Naive thymus-derived CD4-positive, alpha-beta T cell (primary cell): ENCODE data around the gene ELSPBP1. TPM values are rescaled to one million over a fixed set of nuclear protein-coding genes. Genes with fewer than 3 reads are reported as not detected.
"Not testable (repeated sequence)": the region's sequence is repeated elsewhere in the genome, so short reads cannot be mapped to it uniquely, and the experiment has no call there.

Source experiments
- ATAC-seq: fragments of 150-1000 bp; cut with Tn5 transposase; 2 replicates; pipeline ENCODE4 v1.10.0; 2021; ENCODE audit warnings: mild to moderate bottlenecking, moderate library complexity
- CTCF ChIA-PET: fragments of 350-600 bp; sonication (Branson Sonifier 250); formaldehyde crosslinking; loops from one replicate; lab custom pipeline; 2021; ENCODE audit warnings: antibody characterized with exemption; lab: Charles Lee
- POLR2A ChIA-PET: fragments of 350-600 bp; sonication (Branson Sonifier 250); formaldehyde crosslinking; loops from one replicate; lab custom pipeline; 2021; ENCODE audit warnings: antibody characterized with exemption, inconsistent platforms; lab: Charles Lee
- DNase-seq, 9 donors: peaks; one replicate each; pipeline versions ENCODE4 v3.0.0 to v3.0.0-alpha.2; 2020 to 2022; ENCODE audit warnings: mixed read lengths in 1 of 9
- H3K27ac ChIP-seq: one replicate; pipeline ENCODE4 v1.7.0; 2013; ENCODE audit warnings: mild to moderate bottlenecking, low read depth, low read length, moderate library complexity
- H3K27me3 ChIP-seq, 2 donors: one replicate each; pipeline ENCODE4 v1.7.0; 2013; ENCODE audit warnings: low read length in 2 of 2, mild to moderate bottlenecking in 2 of 2, moderate library complexity in 2 of 2; ENCODE audit not compliant: control insufficient read depth in 2 of 2, insufficient read depth in 2 of 2
- H3K36me3 ChIP-seq, 3 experiments: 1 replicate in 2 of 3; 2 replicates in 1 of 3; pipeline ENCODE4 v1.7.0; 2013; ENCODE audit warnings: low read length in 3 of 3, mild to moderate bottlenecking in 3 of 3, moderate library complexity in 1 of 3; ENCODE audit not compliant: insufficient read depth in 3 of 3, control insufficient read depth in 2 of 3
- H3K4me1 ChIP-seq, 2 donors: one replicate each; pipeline ENCODE4 v1.7.0; 2013; ENCODE audit warnings: low read length in 2 of 2, mild to moderate bottlenecking in 2 of 2, moderate library complexity in 1 of 2; ENCODE audit not compliant: control insufficient read depth in 2 of 2, insufficient read depth in 2 of 2
- H3K4me3 ChIP-seq: 2 replicates; pipeline ENCODE4 v1.7.0; 2013; ENCODE audit warnings: mild to moderate bottlenecking, low read length
- H3K9me3 ChIP-seq, 3 experiments: 1 replicate in 2 of 3; 2 replicates in 1 of 3; pipeline ENCODE4 v1.7.0; 2013; ENCODE audit warnings: low read length in 3 of 3; ENCODE audit not compliant: control insufficient read depth in 2 of 3
- H3K27ac Mint-ChIP-seq, 9 donors: one replicate each; pipeline ENCODE4 v1.8.0; 2020 to 2022; ENCODE audit warnings: mixed read lengths in 9 of 9, mild to moderate bottlenecking in 8 of 9, moderate library complexity in 5 of 9, inconsistent platforms in 2 of 9
- H3K27me3 Mint-ChIP-seq, 5 donors: one replicate each; pipeline ENCODE4 v1.8.0; 2021 to 2022; ENCODE audit warnings: mixed read lengths in 5 of 5, mild to moderate bottlenecking in 1 of 5
- H3K36me3 Mint-ChIP-seq, 5 donors: one replicate each; pipeline ENCODE4 v1.8.0; 2020 to 2022; ENCODE audit warnings: mixed read lengths in 5 of 5, mild to moderate bottlenecking in 3 of 5, inconsistent platforms in 1 of 5
- H3K4me1 Mint-ChIP-seq, 7 donors: one replicate each; pipeline ENCODE4 v1.8.0; 2020 to 2022; ENCODE audit warnings: mixed read lengths in 7 of 7, mild to moderate bottlenecking in 3 of 7, inconsistent platforms in 1 of 7
- H3K4me3 Mint-ChIP-seq, 10 donors: one replicate each; pipeline ENCODE4 v1.8.0; 2020 to 2022; ENCODE audit warnings: mild to moderate bottlenecking in 10 of 10, mixed read lengths in 10 of 10, moderate library complexity in 6 of 10, inconsistent platforms in 2 of 10
- H3K9me3 Mint-ChIP-seq, 11 donors: one replicate each; pipeline ENCODE4 v1.8.0; 2020 to 2022; ENCODE audit warnings: mixed read lengths in 11 of 11, mild to moderate bottlenecking in 4 of 11, inconsistent platforms in 1 of 11, moderate library complexity in 1 of 11
- intact Hi-C, 2 donors: fragments of 100-400 bp; cut with micrococcal nuclease; formaldehyde crosslinking; loops; one replicate each; pipeline ENCODE4 v1.15.1; 2023
- polyA plus RNA-seq, 2 donors: library from polyadenylated mRNA; unstranded; fragments of 300-500 nt; fragmentation: Illumina TruSeq; gene quantifications; one replicate each; pipeline ENCODE4 v1.2.3, GENCODE V29; 2021
- total RNA-seq, 6 experiments: library from RNA in 5 of 6; stranded (reverse) in 5 of 6; gene quantifications; 1 replicate in 5 of 6; 2 replicates in 1 of 6; pipeline ENCODE4 v1.2.3 and lab custom pipeline; 2021 to 2026

Gene ELSPBP1
- total and polyA plus RNA-seq, 7 experiments from 2014 or later, result not detected

DNA sequence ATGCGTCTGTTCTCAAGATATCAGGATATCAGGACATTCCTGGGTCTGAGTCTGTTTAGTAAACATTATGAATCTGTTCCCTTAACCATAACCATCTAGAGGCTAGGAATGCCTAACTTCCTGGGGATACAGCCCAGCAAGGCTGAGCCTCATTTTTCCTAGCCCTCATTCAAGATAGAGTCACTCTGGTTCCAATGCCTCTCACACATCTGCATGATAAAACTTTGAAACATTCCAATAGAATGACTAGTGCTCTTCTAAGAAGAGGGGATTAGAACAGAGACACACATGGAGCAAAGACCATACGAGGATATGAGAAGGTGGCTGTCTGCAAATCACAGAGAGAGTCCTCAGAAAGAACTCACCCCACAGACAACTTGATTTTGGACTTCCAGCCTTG is 70.1 kb downstream of the ELSPBP1 start:
- Histone ChIP-seq H3K4me1 (no peaks in the 10 kb centered on the region), H3K36me3 (no peaks in the 10 kb centered on the region), H3K4me3 (no peak overlapping the region), H3K27me3 (no peaks in the 10 kb centered on the region), H3K9me3 (no peaks in the 10 kb centered on the region), H3K27ac (no peak overlapping the region)
- Mint-ChIP-seq H3K27me3 (peaks cover 0 to 16% (median 10%) of the 10 kb centered on the region in 5 donors), H3K9me3 (no peaks in the 10 kb centered on the region), H3K4me1 (no peaks in the 10 kb centered on the region), H3K36me3 (peaks cover 0 to 3% (median 0%) of the 10 kb centered on the region in 5 donors), H3K27ac (no peak overlapping the region), H3K4me3 (no peak overlapping the region)
- CTCF ChIA-PET, result no interaction called here
- ATAC-seq (no peak), DNase-seq (no peak)
- POLR2A ChIA-PET, result no interaction called here
- intact Hi-C loops, result no loop called here

DNA sequence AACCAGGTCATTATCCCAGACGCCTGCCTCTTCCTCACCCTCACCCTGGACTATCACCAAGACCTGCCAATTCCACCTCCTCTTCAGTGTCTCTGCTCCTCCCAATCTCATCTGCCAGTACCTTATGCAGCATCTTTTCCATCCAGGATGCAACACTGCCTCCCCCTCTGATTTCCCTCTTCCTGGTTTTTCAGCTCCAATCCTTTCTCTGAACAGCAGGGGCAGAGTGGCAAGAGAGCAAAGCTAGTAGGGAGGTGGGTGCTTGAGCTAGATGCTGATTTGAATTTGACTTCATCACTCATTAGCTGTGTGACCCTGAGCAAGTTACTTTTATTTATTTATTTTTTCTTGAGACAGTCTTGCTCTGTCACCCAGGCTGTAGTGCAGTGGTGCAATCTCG is 75.0 kb downstream of the ELSPBP1 start:
- no peak overlapping the region for H3K4me3 Mint-ChIP-seq
- POLR2A ChIA-PET, result no interaction called here
- H3K9me3 Mint-ChIP-seq, result peaks cover 0 to 4% (median 0%) of the 10 kb centered on the region in 11 donors
- intact Hi-C loops, result no loop called here
- H3K36me3 Mint-ChIP-seq, result peaks cover 0 to 10% (median 0%) of the 10 kb centered on the region in 5 donors
- CTCF ChIA-PET, result no interaction called here
- no peaks in the 10 kb centered on the region for H3K27me3 ChIP-seq
- no peaks in the 10 kb centered on the region for H3K36me3 ChIP-seq
- no peak overlapping the region for H3K27ac ChIP-seq
- no peaks in the 10 kb centered on the region for H3K9me3 ChIP-seq
- H3K4me1 Mint-ChIP-seq, result no peaks in the 10 kb centered on the region
- H3K27ac Mint-ChIP-seq, result no peak overlapping the region
- peaks cover 0 to 5% (median 0%) of the 10 kb centered on the region in 5 donors for H3K27me3 Mint-ChIP-seq
- ATAC-seq, result no peak
- H3K4me3 ChIP-seq, result no peak overlapping the region
- no peaks in the 10 kb centered on the region for H3K4me1 ChIP-seq
- no peak for DNase-seq

- H3K27me3 Mint-ChIP-seq, H3K9me3 Mint-ChIP-seq, ATAC-seq, H3K9me3 ChIP-seq, H3K4me1 Mint-ChIP-seq, H3K4me3 ChIP-seq, H3K4me3 Mint-ChIP-seq, H3K27me3 ChIP-seq, H3K4me1 ChIP-seq, H3K27ac ChIP-seq, DNase-seq, H3K27ac Mint-ChIP-seq, intact Hi-C loops, CTCF ChIA-PET, POLR2A ChIA-PET, H3K36me3 ChIP-seq: not testable (repeated sequence)
- H3K36me3 Mint-ChIP-seq, result peaks cover 0 to 10% (median 0%) of the 10 kb centered on the region in 5 donors
Observed at GRCh38 chr19:48070177-48070769, 75.8 kb downstream of the ELSPBP1 start.

Other genes starting within 250 kb of the ELSPBP1 start
- gene NOP53, start 249.1 kb upstream of the ELSPBP1 start, total RNA-seq, result 1,000 to 10,000 TPM in 2 of 5 experiments, 100 to 1,000 TPM in 3; 316 to 1,143 (median 992) TPM
- 100 to 1,000 TPM; 362 to 426 TPM for gene NOP53, start 249.1 kb upstream of the ELSPBP1 start, polyA plus RNA-seq
- gene SELENOW, start 215.9 kb upstream of the ELSPBP1 start, total RNA-seq, result 100 to 1,000 TPM in 3 of 5 experiments, 10 to 100 TPM in 2; 67.5 to 116 (median 101) TPM
- 100 to 1,000 TPM; 340 to 400 TPM for gene SELENOW, start 215.9 kb upstream of the ELSPBP1 start, polyA plus RNA-seq
- gene TPRX1, start 190.1 kb upstream of the ELSPBP1 start, total RNA-seq, result not detected
- gene TPRX1, start 190.1 kb upstream of the ELSPBP1 start, polyA plus RNA-seq, result not detected
- gene CRX, start 172.7 kb upstream of the ELSPBP1 start, total RNA-seq, result not detected
- not detected for gene CRX, start 172.7 kb upstream of the ELSPBP1 start, polyA plus RNA-seq
- not detected for gene TPRX2, start 135.4 kb upstream of the ELSPBP1 start, total RNA-seq
- gene TPRX2, start 135.4 kb upstream of the ELSPBP1 start, polyA plus RNA-seq, result not detected
- not detected for gene SULT2A1, start 108.3 kb upstream of the ELSPBP1 start, total RNA-seq
- gene SULT2A1, start 108.3 kb upstream of the ELSPBP1 start, polyA plus RNA-seq, result not detected
- gene BSPH1, start 2.5 kb upstream of the ELSPBP1 start, total RNA-seq, result not detected
- gene BSPH1, start 2.5 kb upstream of the ELSPBP1 start, polyA plus RNA-seq, result not detected
- under 1 TPM in 1 of 5 experiments, not detected in 4; 0.42 TPM for gene CABP5, start 49.4 kb downstream of the ELSPBP1 start, total RNA-seq
- not detected for gene CABP5, start 49.4 kb downstream of the ELSPBP1 start, polyA plus RNA-seq
- gene PLA2G4C, start 116.2 kb downstream of the ELSPBP1 start, total RNA-seq, result 10 to 100 TPM in 2 of 5 experiments, 1 to 10 TPM in 3; 3.3 to 21.2 (median 9.1) TPM
- gene PLA2G4C, start 116.2 kb downstream of the ELSPBP1 start, polyA plus RNA-seq, result 1 to 10 TPM; 1.2 to 2.3 TPM
- gene LIG1, start 175.7 kb downstream of the ELSPBP1 start, total RNA-seq, result 100 to 1,000 TPM in 4 of 5 experiments, 10 to 100 TPM in 1; 61.0 to 134 (median 122) TPM
- gene LIG1, start 175.7 kb downstream of the ELSPBP1 start, polyA plus RNA-seq, result 10 to 100 TPM; 38.1 to 44.6 TPM
- 10 to 100 TPM in 1 of 5 experiments, 1 to 10 TPM in 4; 5.0 to 11.6 (median 7.4) TPM for gene ZSWIM9, start 176.0 kb downstream of the ELSPBP1 start, total RNA-seq
- 1 to 10 TPM in 1 of 2 donors, under 1 TPM in 1; 0.82 to 1.0 TPM for gene ZSWIM9, start 176.0 kb downstream of the ELSPBP1 start, polyA plus RNA-seq